SH-SY5Y (cell line): ENCODE results near the gene ZNF48.

ENCODE experiments used
- GATA2 ChIP-seq: IDR thresholded peaks from 2 replicates; pipeline ENCODE4 v1.6.1; 2011; ENCODE audit warnings: mild to moderate bottlenecking, low read depth, low read length
- GATA3 ChIP-seq: IDR thresholded peaks from 2 replicates; pipeline ENCODE4 v1.6.1; 2011; ENCODE audit warnings: low read depth, mild to moderate bottlenecking, low read length, moderate library complexity

DNA sequence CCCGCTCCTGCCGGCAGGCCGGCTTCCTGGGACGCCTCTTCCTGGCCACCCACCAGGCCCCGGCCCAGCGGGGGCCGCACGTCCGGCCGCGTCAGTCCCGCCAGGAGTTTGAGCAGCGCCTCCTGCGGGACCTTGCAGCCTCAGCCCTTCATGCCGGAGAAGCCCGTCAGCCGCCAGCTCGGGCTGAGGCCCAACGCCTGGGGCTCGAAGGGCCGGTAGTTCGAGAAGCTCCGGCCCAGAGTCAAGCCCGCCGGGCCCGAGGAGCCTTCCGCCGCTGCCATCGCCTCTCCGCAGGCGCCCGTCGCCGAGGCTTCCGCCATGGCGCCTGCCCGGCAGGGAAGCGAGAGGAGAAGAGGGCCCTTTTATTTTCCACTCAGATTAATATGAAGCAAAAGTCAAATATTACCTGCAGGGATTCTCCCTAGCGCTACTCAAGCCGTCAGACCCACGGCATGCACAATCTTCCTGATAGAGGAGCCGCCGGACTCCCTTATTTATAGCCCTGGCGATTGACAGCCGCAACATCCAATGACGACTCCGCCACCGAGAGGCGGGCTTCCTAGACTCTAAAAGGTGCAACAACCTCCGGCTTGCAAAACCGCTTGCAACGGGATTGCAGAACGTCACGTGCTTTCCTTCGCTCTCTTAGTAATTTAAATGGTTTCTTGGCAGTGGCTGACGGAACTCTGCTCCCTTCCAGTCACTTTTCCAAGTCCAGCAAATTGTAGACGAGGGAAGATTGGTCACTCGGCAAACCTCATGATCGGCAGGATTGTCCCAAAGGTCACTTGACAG lies 50.4 kb downstream of the ZNF48 start, which contains the start of gene SEPHS2:
- no peak for TF ChIP-seq GATA2
- TF ChIP-seq GATA3 = no peak
